Activated CD4-positive, alpha-beta T cell treated with anti-CD3 and anti-CD28 coated beads for 1 hour (primary cell): ENCODE measurements around the gene RAB3B.
"Not testable (repeated sequence)": the region's sequence is repeated elsewhere in the genome, so short reads cannot be mapped to it uniquely, and the experiment has no call there.

ENCODE experiments used
- DNase-seq: peaks from one replicate; pipeline ENCODE4 v3.0.0-alpha.2; 2020

Gene RAB3B

GRCh38 chr1:51915951-51916350, 74.5 kb downstream of the RAB3B start:
- DNase-seq = no peak

GRCh38 chr1:51912881-51913280, 77.6 kb downstream of the RAB3B start:
- no peak for DNase-seq

- no peak for DNase-seq
Measured at GRCh38 chr1:51910221-51911000, 80.1 kb downstream of the RAB3B start.

GRCh38 chr1:51908499-51908898, 82.0 kb downstream of the RAB3B start:
- DNase-seq = no peak

GRCh38 chr1:51907079-51907702, 83.3 kb downstream of the RAB3B start:
- no peak for DNase-seq

GRCh38 chr1:51906306-51907078, 84.0 kb downstream of the RAB3B start:
- no peak for DNase-seq

- DNase-seq = no peak
Measured at GRCh38 chr1:51902456-51902855, 88.0 kb downstream of the RAB3B start.

- DNase-seq = no peak
Measured at GRCh38 chr1:51901151-51901550, 89.3 kb downstream of the RAB3B start.

GRCh38 chr1:51899022-51899421, 91.5 kb downstream of the RAB3B start:
- no peak for DNase-seq

GRCh38 chr1:51898090-51898734, 92.3 kb downstream of the RAB3B start:
- DNase-seq = no peak

GRCh38 chr1:51897699-51898031, 92.8 kb downstream of the RAB3B start:
- DNase-seq = no peak

- DNase-seq = not testable (repeated sequence)
Measured at GRCh38 chr1:51894748-51895147, 95.8 kb downstream of the RAB3B start.

GRCh38 chr1:51878616-51879336, 111.7 kb downstream of the RAB3B start, which contains the start of gene NRDC:
Gene NRDC, minus strand, starts transcription at chr1:51878727. Its CDS starts 112 bp downstream, at chr1:51878615.
- DNase-seq = peak; percentile 99

- DNase-seq = no peak
Measured at GRCh38 chr1:51878308-51878615, 112.2 kb downstream of the RAB3B start.

GRCh38 chr1:51877434-51878307, 112.8 kb downstream of the RAB3B start:
- no peak for DNase-seq

- DNase-seq = no peak
Measured at GRCh38 chr1:51875836-51876235, 114.7 kb downstream of the RAB3B start.

GRCh38 chr1:51875291-51875772, 115.2 kb downstream of the RAB3B start:
- DNase-seq = no peak

- DNase-seq = not testable (repeated sequence)
Measured at GRCh38 chr1:51873270-51873669, 117.2 kb downstream of the RAB3B start.

GRCh38 chr1:51871351-51871975, 119.0 kb downstream of the RAB3B start:
- DNase-seq = no peak

- DNase-seq = no peak
Measured at GRCh38 chr1:51870603-51871350, 119.7 kb downstream of the RAB3B start.
